Left ventricle myocardium superior (tissue), 1 donor: Measurements from ENCODE around the gene RAC3. TPM values are rescaled to one million over a fixed set of nuclear protein-coding genes. Genes with fewer than 3 reads are reported as not detected.

Source experiments
- ATAC-seq: fragments of 200-7000 bp; cut with Tn5 transposase; one replicate; pipeline ENCODE4 v1.9.1; 2020; ENCODE audit warnings: mild to moderate bottlenecking, moderate library complexity
- DNase-seq: peaks from one replicate; pipeline ENCODE4 v3.0.0-alpha.2; 2020
- intact Hi-C: fragments of 100-400 bp; cut with micrococcal nuclease; formaldehyde crosslinking; loops from one replicate; pipeline ENCODE4 v1.11.0; 2022
- total RNA-seq: library from RNA; stranded (reverse); fragmentation: NEBNext Ultra II Directional; extraction: Animal tissue kit (Norgen Biotek cat#: 25700); gene quantifications from one replicate; pipeline ENCODE4 v1.2.1, GENCODE V29; 2021
- donor health status: DM: no; HTN: yes; CAD: no; lungs with severe emphysema.

The RAC3 gene
- total RNA-seq, 1 donor from 2014 or later: 1.8 TPM

GRCh38 chr17:82010575-82011525 lies 20.6 kb upstream of the RAC3 start:
- DNase-seq: no peak
- intact Hi-C loops: no loop called here
- no peak for ATAC-seq

- ATAC-seq: no peak
- intact Hi-C loops: no loop called here
- DNase-seq: no peak
These were observed 19.8 kb upstream of the RAC3 start for GRCh38 chr17:82011617-82012187.

- DNase-seq: no peak
- intact Hi-C loops: no loop called here
- ATAC-seq: no peak
These were observed 19.2 kb upstream of the RAC3 start for GRCh38 chr17:82012261-82012639.

GRCh38 chr17:82012640-82013295 lies 18.7 kb upstream of the RAC3 start:
- ATAC-seq: peak; percentile 65
- intact Hi-C loops: no loop called here
- DNase-seq: peak; percentile 74

- intact Hi-C loops: no loop called here
- ATAC-seq: peak; percentile 65
- DNase-seq: peak; percentile 74
These were observed 18.1 kb upstream of the RAC3 start for GRCh38 chr17:82013341-82013740.

GRCh38 chr17:82013772-82014321 lies 17.6 kb upstream of the RAC3 start:
- DNase-seq (peak; percentile 73), ATAC-seq (peak; percentile 73)
- intact Hi-C loops: no loop called here

GRCh38 chr17:82014432-82014831 lies 17.0 kb upstream of the RAC3 start:
- no peak for DNase-seq
- intact Hi-C loops: no loop called here
- peak; percentile 3 for ATAC-seq

GRCh38 chr17:82014971-82015310 lies 16.5 kb upstream of the RAC3 start:
- DNase-seq (no peak), ATAC-seq (no peak)
- intact Hi-C loops: no loop called here

- intact Hi-C loops: no loop called here
- ATAC-seq: no peak
These were observed 16.0 kb upstream of the RAC3 start for GRCh38 chr17:82015311-82015971.

GRCh38 chr17:82016061-82016874 lies 15.2 kb upstream of the RAC3 start:
- intact Hi-C loops: no loop called here
- DNase-seq (no peak), ATAC-seq (no peak)

More at GRCh38 chr17:82015311-82015971, 16.0 kb upstream of the RAC3 start:
- DNase-seq: no peak

GRCh38 chr17:82016875-82017459 lies 14.5 kb upstream of the RAC3 start:
- no peak for DNase-seq
- intact Hi-C loops: no loop called here
- no peak for ATAC-seq

- intact Hi-C loops: no loop called here
- DNase-seq (no peak), ATAC-seq (no peak)
These were observed 13.8 kb upstream of the RAC3 start for GRCh38 chr17:82017612-82018151.

GRCh38 chr17:82018152-82018988 lies 13.1 kb upstream of the RAC3 start:
- DNase-seq (no peak), ATAC-seq (no peak)
- intact Hi-C loops: no loop called here

GRCh38 chr17:82018989-82019689 lies 12.3 kb upstream of the RAC3 start:
- DNase-seq (no peak), ATAC-seq (no peak)
- intact Hi-C loops: no loop called here

- intact Hi-C loops: loop anchor here (10.0 kb wide), 1 partner anchor 65 kb away; no protein-coding TSS in a partner anchor
- no peak for ATAC-seq
- DNase-seq: peak; percentile 75
These were observed 11.5 kb upstream of the RAC3 start for GRCh38 chr17:82019690-82020571.
